ENCODE measurements around the gene FBXO44.

FBXO44 gene

GRCh38 chr1:11664336-11665065 is 9.8 kb downstream of the FBXO44 start:
- no peak for DNase-seq

DNA sequence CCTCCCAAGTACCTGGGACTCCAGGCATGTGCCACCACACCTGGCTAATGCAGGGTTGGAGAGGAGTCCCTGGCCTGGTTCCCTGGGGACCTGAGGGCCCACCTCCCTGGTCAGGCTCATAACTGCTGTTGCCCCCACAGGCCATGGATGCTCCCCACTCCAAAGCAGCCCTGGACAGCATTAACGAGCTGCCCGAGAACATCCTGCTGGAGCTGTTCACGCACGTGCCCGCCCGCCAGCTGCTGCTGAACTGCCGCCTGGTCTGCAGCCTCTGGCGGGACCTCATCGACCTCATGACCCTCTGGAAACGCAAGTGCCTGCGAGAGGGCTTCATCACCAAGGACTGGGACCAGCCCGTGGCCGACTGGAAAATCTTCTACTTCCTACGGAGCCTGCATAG is 13.8 kb downstream of the FBXO44 start:
- DNase-seq = no peak

GRCh38 chr1:11670747-11671146 is 16.1 kb downstream of the FBXO44 start:
- DNase-seq = no peak

DNA sequence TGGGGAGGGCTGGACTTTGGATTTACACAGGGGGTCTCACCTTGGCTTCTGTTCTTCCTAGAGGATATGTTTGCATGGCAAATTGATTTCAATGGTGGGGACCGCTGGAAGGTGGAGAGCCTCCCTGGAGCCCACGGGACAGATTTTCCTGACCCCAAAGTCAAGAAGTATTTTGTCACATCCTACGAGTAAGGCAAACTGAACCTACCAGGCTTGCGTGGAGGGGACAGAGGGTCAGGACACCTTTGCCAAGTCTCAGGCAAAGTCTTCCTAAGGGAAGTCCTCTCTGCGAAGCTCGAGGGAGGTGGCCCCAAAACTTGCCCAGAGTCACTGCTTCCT is 16.5 kb downstream of the FBXO44 start:
- no peak for DNase-seq

DNA sequence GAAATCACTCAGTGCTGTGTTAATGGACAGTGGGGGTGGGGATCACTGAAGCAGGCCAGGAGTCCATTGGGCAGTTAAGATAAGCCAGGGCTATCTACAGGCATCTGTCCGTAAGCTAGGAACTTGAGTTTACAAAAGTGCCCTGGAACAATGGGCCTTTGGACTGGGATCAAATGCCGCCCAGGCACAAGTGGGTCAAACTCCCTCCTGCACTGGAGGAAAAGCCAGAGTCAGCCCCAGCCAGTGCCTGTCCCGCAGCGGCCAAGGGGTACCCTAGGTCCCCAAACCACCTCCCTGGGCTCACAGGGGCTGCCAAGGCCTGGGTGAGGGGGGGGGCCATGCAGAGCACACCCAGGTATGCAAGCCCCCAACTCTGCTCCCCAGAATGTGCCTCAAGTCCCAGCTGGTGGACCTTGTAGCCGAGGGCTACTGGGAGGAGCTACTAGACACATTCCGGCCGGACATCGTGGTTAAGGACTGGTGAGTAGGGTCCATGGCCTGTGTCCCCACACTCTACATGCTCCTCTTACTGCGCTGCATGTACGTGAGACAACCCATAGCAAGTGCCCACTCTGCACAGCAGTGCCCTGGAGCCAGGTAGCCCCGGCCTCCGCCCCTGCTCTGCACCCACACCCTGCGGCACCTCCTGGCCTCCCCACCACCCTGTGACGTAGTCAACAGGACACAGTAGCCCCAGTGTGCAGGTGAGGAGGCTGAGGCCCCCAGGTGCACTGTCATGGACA is 17.0 kb downstream of the FBXO44 start:
- no peak for DNase-seq

- no peak for DNase-seq
These were observed 18.6 kb downstream of the FBXO44 start for GRCh38 chr1:11673089-11673769.

- DNase-seq = no peak
These were observed 19.8 kb downstream of the FBXO44 start for GRCh38 chr1:11674488-11674887.

DNA sequence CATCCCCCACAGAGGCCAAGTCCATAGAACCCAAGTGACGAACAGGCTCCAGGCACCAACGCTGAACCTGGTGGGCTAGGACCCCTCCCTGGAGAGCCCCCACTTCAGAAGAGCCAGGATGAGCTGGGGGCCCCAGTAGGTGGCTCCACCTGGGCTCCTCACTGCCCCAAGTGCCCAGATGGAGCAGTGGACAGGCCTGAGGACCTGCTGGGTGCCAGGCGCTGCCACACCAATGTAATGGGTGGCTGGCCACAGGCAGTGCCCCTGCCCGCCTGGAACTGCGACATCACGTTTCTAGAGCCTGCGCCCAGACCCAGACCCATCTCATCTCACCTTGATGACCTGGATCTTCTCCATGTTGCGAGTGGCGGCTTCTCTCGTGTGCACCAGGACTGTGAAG is 20.6 kb downstream of the FBXO44 start:
- no peak for DNase-seq

GRCh38 chr1:11676386-11677103 is 21.9 kb downstream of the FBXO44 start:
- no peak for DNase-seq

- DNase-seq = no peak
These were observed 23.8 kb downstream of the FBXO44 start for GRCh38 chr1:11678442-11678841.

GRCh38 chr1:11680270-11681070 is 25.8 kb downstream of the FBXO44 start:
- peak; percentile 59 for DNase-seq

DNA sequence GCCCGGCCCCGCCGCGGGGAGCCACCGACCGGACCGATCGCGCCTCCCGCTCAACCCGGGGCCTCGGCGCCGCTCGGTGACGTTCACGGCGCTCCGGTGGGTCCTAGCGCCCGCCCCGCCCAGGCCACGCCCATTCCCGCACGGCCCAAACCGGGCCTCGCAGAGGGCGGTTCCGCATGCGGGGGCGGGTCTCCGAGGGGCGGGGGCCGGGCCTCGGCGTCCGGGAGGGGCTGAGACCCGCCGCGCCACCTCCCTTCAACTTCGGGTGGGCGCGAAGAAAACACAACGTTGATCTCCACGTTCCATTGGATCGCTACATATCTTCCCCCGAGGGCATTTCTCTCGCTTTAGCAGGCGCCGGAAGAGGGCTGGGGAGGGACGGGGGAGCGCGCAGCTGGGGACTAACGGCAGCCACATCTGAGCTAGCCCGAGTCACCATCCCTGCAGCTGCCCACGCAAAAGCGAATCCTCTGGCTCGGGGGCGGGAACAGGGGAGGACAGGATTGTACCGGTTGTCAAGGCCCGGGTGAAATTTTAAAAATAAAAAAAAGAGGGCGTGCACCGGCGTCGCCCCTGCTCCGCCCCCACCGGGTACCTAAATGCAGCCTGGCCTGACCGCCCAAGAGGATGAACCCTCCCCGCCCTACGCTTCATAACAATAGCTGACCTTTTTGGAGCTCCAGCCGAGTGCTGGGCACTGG is 26.5 kb downstream of the FBXO44 start, which contains the start of gene MAD2L2:
Gene MAD2L2, minus strand, starts transcription at position 78 of the 701 bp plus-strand sequence. CDS start 547 bp downstream, outside the sequence.
- peak; percentile 93 for DNase-seq

- DNase-seq = no peak
These were observed 27.7 kb downstream of the FBXO44 start for GRCh38 chr1:11682287-11682771.

- DNase-seq = no peak
These were observed 28.1 kb downstream of the FBXO44 start for GRCh38 chr1:11682799-11683198.

DNA sequence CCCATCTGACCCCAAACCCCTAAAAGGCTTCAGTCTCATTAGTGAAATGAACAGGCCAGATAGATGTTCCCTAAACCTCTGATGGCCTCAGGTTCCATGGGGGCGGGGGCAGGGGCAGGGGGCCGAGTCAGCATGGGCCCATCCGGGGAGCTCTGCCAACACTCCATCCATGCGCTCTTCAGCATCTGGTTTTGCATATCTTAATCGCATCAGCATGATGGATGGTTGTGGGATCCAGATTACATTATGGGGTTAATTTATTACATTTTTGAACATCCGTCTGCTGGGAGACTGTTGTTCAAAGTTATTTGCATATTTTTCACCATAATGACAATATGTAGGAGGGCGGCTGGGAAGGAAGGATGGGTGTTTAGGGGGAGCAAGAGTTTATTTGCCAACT is 29.4 kb downstream of the FBXO44 start:
- DNase-seq = no peak

- no peak for DNase-seq
These were observed 30.6 kb downstream of the FBXO44 start for GRCh38 chr1:11685210-11685752.

DNA sequence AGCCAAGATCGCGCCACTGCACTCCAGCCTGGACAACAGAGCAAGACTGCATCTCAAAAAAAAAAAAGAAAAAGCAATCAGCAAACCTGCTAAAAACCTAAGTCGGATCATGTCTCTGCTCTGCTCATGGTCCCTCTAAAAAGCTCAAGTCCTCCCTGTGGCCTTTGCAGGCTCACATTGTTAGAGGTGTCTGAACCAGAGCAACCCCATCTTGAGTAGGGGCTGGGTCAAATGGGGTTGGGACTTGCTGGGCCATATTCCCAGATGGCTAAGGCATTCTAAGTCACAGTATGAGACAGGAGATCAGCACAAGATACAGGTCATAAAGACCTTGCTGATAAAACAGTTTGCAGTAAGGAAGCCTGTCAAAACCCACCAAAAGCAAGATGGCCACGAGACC is 33.8 kb downstream of the FBXO44 start:
- no peak for DNase-seq

DNA sequence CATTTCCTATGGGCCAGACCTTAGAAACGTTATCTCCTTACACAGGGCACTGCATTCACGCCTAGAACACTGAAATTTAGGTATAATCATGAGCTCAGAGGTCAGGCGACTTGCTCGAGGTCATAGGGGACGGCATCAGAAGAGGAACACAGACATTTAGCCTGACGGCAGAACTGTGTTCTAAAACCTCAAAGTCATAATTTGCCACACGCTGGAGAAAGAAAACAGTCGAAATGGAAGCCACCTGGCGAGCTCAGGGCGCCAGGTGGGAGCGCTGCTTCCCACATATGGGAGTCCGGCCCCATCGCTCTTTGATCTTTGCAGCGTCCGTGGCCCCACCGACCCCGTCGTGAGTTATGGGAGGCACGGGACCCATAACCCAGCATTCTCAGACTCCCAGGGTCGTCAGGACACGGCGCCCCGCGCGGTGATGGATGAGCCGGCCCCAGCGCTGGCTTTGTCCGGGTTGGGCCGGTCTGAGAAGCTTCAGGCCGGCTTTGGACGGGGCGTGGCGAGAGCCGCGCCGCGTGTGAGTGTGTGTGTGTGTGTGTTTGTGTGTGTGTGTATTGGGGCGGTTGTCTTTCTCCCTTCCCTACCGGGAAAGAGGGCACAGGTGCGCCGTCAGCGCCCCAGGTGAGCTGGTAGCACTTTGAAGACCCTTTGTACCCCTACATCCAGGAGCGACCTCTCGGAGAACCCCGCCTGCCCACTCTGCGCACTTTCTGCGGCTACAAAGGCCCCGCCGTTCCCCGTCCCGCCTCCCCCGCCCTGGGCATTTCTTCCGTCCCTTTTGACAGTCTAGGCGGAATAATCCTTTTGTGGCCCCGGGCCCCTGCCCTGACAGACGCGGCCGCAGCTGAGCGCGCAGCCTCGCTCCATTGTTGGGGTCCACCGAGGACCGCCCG is 36.0 kb downstream of the FBXO44 start:
- peak; percentile 58 for DNase-seq

- peak; percentile 67 for DNase-seq
These were observed 36.7 kb downstream of the FBXO44 start, which contains the start of gene DRAXIN for GRCh38 chr1:11691302-11691914. Gene DRAXIN, plus strand, starts transcription at chr1:11691710. Its CDS starts 14,549 bp downstream, at chr1:11706259.

Data from COR-L47 (cell line).